SW480 (cell line): Measurements from ENCODE around the gene EFS.

ENCODE experiments used
- DNase-seq: peaks from one replicate; pipeline ENCODE4 v3.0.0-alpha.2; 2016; ENCODE audit warnings: low spot score

EFS gene

DNA sequence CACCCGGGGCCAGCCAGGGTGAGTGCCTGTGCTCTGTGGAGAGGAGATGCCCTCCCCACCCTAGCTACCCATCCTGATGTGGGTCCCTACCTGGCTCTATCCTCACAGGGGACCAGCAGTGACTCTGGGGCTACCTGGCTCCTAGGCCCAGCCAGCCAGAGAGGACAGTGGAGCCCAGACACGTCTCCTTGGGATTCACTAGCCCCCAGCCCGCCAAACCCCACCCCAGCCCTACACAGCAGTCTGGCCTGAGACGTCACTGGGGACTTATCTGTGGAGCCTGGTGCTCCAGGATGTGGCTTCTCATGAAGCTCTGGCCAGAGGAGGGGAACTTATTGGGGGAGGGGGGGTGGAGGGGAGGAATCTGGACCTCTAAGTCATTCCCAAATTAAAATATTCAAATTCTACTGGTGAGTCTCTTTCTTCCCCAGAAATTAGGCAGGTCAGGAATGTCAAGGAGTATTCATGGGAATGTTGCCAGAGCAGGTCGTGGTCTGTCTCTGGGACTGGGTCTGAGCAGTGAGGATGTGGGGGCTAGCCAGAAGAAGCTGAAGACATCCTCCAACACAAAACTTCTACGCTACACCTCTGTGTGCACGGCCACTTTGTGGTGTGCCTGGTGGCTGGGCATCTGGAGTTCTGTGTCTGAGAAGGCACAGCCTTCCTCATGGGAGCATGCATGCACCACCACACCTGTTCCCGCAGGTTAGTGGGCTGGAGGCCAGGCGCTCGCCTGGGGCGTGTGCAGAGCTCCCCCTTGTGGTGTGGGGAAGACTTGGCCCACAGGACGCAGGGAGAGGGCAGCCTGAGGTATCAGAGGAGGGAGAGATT lies 14.6 kb upstream of the EFS start:
- peak; percentile 60 for DNase-seq

DNA sequence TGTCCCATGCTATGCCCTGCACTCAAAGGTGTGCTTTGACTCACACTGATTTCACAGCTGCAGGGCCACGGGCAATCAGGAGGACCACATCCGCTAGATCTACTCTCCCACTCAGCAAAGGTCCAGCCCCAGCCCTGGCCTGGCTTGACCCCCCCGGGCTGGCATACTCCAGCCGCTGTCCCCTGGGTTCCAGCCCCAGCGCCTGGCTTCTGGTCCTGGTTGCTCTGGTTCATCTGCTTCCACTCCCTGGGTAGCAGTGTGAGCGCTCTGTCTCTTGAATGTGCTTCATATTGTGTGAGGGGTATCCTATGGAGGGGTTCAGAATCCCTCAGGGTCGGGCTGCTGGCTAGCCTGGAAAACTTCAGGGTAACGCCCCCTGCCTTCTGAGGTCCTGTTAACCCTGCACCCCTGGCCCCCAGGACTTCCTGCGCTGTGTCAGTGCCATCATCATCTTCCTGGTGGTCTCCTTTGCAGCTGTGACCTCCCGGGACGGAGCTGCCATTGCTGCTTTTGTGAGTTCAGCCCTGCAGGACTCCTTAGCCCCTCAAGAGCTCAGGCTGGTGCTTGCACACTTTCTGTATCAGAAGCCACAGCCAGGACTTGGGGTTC lies 13.7 kb upstream of the EFS start:
- no peak for DNase-seq

DNA sequence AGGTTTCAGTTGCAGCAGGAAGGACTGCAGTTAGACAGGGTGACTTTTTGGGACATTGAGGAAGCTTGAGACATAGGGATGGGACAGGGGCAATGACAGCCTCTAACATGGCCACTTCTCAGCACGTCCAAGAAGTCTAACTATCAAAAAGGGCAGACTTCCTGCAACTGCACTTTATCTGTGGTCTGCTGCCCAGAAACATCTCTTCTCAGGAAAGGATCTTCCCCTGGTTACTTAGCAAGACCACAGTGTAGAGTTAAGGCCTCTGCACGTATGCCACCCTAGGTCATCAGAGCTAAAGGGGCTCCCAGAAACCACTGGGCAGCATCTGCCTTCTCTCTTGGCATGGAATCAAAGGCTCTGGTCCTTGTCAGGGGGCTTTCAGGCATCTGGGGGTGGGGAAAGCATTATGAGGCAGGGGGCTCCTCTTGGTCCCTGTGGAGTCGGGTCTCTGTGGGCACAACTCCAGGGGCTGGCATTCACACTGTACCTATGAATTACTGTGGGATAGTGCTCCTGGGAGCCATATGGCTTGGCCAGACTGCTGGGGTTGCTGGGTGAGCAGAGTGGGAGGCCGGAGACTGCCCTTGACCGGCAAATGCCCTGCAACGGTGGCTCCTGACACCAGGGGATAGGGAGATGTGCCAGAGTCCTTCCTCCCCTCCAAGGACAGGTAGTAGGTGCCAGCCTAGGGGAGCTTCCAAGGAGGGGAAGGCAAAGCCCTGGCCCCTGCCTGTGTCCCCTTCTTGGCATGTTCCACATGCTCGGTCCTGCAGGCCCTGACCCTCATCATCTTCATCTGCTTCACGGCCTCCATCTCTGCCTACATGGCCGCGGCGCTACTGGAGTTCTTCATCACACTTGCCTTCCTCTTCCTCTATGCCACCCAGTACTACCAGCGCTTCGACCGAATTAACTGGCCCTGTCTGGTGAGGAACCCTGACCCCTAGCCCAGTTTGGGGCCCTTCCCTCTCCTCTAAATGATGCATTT lies 12.9 kb upstream of the EFS start:
- no peak for DNase-seq

DNA sequence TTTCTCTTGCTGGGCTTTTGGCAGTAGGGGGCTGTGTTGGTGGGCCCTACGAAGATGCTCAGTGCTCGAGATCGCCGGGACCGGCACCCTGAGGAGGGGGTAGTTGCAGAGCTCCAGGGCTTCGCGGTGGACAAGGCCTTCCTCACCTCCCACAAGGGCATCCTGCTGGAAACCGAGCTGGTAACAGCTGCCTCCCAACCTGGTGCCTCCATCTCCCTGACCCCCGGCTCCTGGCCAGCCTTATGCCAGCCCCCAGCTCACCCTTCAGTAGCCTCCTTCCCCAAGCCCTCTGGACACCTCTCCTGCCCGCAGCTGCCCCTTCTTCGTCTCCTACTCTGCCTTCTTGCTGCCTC lies 12.2 kb upstream of the EFS start:
- no peak for DNase-seq

DNA sequence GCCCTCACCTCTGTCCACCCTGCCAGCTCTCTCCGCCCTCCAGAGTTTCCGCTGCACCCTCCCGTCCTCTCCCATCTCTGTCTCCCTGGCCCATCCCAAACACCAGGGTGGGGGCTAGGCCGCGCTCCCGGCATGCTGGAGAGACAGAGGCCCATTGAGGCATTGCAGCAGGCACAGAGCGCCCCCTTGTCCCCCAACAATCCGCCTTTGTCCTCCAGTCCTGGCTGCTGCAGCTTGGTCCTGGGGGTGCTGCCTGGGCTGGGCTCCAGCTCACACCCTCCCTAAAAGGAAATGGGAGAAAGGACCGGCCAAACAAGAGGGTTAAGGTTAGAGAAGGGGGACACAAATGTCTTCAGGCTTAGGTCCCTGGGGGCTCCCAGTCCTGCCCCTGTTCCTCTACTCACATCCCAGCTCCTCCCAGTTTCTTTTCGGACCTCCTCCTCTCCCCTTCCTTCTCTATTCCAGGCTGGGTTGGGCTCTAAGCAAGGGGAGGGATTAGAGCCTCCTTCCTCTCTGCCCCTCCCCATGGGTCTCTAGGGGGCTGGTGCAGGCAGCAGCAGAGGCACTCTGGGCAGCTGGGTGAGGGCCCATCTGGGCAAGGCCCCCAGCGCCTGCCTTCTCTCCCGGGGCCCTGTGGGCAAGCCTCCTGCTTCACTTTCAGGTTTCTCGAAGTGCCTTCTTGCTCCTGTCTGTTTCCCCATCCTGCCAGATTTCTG lies 11.7 kb upstream of the EFS start, which contains the start of gene CMTM5:
Gene CMTM5, plus strand, starts transcription at position 565 of the 716 bp plus-strand sequence. CDS start 206 bp downstream, outside the sequence.
- DNase-seq, result no peak

DNA sequence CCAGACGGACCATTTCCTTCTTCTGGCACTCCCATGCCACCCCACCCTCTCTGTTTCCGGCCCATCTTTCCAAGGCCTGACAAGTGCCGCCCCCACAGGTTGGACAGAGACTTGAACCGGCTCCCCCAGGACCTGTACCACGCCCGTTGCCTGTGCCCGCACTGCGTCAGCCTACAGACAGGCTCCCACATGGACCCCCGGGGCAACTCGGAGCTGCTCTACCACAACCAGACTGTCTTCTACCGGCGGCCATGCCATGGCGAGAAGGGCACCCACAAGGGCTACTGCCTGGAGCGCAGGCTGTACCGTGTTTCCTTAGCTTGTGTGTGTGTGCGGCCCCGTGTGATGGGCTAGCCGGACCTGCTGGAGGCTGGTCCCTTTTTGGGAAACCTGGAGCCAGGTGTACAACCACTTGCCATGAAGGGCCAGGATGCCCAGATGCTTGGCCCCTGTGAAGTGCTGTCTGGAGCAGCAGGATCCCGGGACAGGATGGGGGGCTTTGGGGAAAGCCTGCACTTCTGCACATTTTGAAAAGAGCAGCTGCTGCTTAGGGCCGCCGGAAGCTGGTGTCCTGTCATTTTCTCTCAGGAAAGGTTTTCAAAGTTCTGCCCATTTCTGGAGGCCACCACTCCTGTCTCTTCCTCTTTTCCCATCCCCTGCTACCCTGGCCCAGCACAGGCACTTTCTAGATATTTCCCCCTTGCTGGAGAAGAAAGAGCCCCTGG lies 10.7 kb upstream of the EFS start:
- DNase-seq, result no peak

DNA sequence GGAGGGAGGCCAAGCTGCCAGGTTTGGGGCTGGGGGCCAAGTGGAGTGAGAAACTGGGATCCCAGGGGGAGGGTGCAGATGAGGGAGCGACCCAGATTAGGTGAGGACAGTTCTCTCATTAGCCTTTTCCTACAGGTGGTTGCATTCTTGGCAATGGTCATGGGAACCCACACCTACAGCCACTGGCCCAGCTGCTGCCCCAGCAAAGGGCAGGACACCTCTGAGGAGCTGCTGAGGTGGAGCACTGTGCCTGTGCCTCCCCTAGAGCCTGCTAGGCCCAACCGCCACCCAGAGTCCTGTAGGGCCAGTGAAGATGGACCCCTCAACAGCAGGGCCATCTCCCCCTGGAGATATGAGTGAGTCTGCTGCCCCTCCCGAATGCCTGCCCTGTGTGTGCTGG lies 8.1 kb upstream of the EFS start:
- no peak for DNase-seq

DNA sequence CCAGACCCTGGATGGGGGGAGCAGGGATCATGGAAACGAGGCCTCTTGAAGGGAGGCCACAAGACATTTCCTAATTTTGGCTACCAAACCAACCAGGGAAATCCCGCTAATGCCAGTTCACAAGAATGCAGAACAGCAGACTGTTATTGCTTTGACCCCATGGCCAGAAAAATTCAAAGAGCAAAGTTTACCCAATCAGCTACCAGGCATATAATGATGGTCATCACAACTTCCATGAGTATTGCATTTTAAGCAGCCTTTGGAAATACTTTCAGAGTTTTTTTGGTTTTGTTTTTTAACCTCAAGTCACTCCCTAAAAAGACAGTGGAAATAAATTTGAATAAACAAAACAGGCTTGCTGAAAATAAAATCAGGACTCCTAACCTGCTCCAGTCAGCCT lies 7.5 kb upstream of the EFS start, which contains the start of gene IL25:
Gene IL25, plus strand, starts transcription at position 301 of the 400 bp plus-strand sequence.
- DNase-seq, result no peak

DNA sequence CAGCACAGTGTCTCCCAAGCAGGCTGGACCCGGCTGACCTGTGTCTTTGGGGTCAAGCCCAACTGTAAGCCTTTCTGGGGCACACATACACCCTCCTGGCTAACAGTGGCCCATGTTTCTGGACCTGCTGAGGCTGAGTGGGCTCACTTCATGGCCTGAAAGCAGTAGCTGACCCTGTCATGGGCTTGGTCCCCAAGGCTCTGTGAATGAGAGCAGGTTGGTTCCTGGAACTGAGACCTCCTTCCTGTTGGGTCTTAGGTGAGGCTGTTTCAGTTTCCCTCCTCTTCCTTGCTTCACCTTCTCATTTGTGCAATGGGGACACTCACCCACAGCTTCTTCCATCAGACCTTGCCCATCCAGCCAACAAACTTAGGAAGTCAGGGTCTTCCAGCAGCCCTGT lies 6.9 kb upstream of the EFS start:
- DNase-seq, result no peak

DNA sequence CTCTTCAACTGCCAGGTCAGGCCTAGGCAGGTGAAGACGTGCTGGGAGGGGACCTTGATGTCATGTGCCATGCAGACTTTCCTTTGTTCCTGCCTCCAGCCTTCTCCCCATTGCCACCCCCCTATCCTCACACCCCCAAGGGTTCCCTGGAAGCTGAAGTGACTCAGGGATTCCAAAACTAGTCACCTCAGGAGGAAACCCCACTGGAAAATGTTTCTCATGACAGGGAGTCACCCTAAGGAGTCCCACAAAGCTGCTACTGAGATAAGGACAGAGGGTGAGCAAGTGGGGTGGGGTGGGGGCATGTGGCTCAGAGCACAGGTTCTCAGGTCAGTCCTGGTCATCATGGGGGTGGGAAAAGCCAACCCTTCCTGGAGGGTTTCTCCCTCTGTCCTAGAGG lies 5.2 kb upstream of the EFS start:
- no peak for DNase-seq

DNA sequence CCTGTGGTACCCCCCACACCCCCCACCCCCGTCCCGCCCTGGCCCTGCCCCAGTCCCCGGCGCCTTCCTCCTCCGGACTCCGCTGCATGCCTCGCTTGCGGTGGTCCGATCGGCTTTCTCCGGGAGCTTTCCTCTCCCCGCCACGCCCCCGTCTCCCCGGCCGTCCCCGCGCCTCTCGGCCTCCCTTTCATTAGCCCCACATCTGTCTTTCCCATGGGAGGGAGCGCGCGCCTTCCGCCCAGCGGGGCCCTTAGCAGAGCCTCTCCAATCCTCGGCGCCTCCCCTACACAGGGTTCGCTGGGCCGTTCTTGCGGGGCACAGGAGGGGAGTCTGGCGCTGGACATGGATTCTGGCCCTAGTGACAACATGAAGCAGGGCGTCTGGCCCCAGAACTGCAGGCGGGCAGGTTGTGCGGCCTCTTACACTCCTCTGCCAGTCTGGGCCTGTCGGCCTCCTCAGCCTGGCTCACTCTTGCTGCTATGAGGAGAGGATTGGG lies 1.5 kb upstream of the EFS start:
- DNase-seq, result no peak

DNA sequence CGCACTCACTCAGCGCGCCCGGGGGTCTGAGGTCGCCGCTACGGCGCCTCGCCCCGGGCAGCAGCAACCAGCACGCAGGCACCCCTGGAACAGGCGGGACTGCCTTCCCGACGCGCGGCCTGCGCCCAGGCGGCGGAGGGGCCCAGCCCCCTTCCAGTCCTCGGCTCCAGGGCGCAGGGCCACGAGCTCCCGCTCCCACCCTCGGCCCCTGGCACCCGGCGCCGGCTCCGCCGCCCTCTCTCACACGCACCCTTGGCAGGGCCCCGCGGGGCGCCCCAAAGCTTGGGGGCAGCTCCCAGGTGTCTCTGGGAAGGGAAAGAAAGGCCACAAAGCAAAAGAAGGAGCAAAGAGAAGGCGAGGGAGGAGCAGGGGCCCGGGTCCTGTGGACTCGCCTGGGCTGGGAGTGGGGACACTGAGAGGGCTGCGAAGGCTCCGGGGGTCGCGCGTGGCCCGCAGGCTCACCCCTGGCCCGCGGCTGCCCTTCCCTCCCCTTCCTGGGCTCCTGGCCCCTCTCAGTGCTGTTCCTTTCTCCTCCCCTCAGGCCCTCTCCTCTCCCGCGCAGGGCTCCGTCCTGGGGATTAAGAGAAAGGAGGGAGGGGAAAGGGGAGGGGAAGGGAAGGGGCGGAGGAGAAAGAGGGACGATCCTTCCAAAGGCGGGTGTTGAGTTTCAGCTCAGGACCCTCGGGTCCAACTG lies 907 bp upstream of the EFS start:
- no peak for DNase-seq

DNA sequence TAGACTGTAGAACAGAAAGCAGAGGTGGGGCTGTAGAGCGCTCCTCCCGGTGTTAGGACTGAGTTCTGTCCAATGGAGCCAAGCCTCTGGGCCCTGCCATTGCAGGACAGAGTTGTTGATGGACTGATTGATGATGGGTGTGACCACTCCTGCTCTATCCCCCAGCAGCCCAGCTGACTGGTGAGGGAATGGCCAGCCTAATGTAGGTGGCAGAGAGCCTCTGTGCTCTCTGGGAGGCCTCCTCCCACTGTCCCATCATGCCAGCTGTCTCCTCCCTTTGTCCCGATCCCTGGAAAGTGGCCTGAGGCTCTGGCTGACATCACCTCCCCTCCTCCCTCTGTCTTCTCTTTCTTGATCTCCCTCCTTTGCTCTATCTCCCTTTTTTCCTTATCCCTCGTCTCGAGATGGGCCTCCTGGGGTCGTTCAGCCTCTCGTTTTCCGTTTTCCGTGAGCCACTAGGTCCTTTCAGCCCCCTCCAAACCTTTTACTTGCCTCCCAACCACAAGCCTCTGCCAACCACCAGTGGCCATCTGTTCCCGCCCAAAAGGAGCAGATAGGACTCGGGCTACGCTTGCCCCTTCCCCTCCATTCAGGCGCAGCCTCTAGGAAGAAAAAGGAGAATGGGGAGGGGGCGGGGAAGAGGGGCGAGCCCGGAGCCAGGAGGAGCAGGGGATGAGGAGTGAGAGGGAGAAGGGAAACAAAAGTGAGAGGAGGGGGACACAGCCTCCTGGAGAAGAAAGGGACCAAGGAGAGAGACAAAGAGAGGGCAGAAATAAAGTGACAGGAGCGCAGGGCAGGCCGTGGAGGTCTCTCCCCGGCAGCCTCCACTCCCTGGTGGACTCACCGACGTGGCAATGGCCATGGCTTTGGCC lies 572 bp downstream of the EFS start:
- no peak for DNase-seq

DNA sequence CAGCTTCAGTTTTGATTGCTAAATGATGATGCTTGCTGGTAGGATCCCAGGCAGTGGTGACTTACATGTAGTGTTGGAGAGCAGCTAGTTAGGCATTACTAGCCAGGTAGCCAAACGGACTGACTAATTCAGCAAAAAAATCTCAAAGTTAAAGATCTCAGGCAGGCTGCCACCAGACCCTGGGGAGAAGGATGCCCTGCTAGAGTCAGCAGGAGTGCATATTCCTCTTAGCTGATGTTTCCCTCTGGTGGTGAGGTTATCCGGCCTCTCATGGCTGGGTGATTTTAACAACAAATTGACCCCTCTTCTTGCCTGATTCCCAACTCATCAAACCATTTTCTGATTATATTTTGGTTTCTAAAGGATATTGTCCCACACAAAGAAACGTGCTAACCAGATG lies 2.8 kb downstream of the EFS start:
- DNase-seq, result peak; percentile 6

DNA sequence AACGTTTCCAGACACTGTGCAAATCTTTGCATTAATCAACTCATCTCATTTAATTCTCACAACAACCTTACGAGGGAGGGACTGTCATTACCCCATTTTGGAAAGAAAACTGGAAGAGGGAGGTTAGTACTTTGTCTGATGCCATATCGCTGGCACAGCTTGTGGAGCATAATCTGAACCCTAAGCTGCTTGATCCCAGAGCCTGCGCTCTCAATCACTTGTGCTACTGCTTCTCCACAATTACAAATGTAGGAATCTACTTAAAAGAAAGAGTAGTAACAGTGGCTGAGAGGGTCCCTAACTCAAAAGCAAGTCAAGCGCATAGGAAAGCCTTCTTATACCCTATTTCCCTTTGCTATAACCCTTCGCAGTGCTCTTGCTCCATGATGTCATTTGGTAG lies 3.2 kb downstream of the EFS start:
- no peak for DNase-seq

DNA sequence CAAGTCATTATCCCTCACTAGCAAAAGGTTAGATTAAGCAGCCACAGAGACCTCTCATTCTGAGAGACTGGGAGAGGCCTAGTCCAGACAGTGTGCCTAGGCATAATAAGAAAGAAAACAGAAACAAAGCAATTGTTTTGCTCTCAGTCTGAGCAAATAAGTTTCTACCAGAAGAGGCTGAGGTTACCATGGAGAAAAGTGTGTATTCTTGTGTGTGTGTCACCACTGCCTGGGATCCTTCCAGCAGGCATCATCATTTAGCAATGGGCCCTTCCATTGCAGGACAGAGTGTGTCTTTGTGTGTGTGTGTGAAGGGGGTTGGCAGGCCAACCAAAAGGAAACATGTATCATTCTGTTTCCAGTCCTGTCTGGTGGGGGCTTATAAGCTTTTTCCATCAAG lies 3.7 kb downstream of the EFS start:
- DNase-seq, result no peak

DNA sequence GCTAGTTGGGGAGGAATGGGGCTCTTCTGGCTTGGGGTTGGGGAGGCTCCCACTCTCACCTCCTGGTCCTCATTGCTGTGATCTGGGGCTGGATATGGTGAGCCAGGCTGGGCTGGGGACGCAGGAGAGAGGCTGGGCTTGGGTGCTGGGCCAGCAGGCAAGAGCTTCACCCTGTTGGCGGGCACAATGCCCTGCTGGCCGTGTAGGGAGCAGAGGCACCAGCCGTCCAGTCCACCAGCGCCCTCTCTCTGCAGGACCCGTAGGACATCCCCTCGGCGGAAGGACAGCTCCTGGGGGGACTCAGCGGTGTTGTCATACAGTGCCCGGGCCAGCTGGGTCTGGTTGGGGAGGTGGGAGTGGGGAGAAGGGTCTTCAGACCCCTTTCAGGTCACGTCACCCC lies 4.5 kb downstream of the EFS start:
- DNase-seq, result no peak

DNA sequence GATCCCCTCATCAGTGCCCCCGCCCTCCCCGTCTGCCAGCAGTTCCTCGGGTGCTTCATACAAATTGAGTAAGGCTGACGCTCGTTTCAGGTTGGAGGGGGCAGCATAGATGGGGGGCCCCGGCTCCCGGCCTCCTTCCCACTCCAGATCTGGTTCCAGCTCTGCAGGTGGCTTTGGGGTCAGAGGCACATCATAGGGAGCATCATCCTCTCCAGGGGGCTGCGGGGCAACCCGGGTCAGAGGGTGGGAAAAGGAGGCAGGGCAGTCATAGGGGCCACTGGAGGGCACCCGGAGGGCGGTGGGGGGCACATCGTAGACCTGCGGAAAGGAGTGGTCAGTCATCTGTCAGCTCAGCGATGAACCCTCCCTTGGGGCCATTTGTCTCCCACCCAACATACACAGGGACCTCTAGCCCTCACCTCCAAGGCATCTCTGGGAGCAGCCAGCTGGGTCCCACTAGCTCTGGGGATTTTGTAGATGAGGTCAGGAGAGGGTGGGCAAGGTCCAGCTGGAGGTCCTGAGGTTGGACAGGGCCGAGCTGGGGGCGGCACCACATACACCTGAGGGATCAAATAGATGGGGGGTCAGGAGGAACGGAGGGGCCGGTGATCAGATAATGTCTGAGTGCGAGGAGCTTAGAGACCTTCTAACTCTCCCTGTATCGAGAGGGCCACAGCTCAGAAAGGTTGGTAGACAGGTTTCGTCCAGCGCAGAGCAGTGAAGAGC lies 5.1 kb downstream of the EFS start:
- no peak for DNase-seq

DNA sequence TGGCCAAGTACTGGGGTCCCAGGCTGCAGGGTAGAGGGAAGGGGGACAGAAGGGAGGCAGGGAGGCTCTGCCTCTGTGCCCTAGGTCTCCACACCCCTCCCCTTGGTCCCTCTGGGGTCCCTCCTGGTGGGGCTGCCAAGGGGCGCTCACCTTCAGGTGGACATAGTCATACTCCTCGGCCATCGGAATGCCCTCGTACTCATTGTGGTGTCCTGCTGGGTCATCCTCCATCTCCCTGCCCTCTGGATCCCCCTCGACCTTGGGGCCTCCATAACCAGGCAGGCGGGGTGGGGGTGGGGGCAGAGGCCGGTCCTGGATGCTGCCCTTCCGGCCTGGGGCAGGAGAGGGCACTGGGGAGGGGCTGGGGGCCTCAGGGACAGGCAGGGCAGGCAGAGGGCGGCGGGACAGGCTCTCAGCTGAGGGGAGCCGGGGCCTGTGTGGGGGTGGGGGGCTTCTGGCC lies 5.8 kb downstream of the EFS start:
- DNase-seq, result no peak
